ENCODE data around the gene COX6A2. TPM values are rescaled to one million over a fixed set of nuclear protein-coding genes. Genes with fewer than 3 reads are reported as not detected.

COX6A2 gene
- not detected for total RNA-seq

DNA sequence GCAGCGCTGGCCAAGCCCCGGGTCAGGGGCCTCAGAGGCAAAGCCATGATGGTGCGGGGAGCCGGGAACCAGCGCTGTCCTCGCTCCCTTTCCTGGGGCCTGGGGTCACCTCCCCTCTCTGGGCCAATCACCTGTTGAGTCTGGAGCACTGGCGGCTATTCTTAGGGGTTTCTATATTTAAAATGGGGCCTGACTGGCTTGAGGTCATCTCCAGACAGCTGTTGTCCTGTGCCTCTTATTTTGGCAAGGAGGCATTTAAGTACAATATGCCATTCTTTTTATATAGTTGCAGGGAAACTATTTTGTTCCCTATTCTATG lies at the start of gene COX6A2:
TSS of gene COX6A2 (minus strand) at position 82 of the 319 bp plus-strand sequence. CDS start at position 47, 35 bp downstream.
- no peak for DNase-seq (ENCODE audit: low spot score)

DNA sequence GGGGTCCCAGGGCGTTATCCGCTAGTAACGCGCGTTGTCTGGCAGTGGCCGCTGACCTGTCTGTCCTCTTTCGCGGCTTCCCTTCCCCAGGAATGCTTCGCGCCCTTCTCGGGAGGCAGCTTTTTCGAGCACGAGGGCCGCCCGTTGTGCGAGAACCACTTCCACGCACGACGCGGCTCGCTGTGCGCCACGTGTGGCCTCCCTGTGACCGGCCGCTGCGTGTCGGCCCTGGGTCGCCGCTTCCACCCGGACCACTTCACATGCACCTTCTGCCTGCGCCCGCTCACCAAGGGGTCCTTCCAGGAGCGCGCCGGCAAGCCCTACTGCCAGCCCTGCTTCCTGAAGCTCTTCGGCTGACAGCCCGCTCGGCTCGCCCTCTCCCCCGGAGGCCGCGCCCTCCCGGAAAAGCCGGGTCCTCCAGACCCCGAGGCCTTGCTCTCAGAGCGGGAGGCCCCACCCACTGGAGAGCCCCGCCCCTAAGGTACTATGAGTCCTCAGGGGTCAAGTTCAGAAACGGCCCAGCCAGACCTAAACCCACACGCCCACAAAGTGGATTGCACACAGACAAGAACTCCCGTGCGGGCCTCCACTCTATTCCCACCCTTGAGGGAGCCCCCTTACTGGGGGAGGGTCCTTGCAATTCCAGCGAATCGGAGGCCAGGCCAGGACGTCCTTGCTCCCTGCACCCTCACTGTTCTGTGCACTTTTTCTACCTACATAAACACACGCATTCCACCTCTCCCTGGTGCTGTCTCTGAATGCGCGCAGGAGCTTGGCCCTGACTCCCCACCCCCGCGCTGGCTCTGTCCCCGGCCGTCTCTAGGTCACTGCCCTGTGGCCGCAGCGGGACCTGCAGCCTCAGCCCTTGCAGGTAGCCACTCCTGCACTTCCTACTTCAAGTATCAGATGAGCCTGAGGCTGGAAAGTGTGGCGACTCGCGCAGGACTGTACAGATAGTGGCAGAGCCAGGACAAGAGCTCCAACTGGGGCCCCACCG lies 49.4 kb upstream of the COX6A2 start:
- no peak for DNase-seq (ENCODE audit: low spot score)

DNA sequence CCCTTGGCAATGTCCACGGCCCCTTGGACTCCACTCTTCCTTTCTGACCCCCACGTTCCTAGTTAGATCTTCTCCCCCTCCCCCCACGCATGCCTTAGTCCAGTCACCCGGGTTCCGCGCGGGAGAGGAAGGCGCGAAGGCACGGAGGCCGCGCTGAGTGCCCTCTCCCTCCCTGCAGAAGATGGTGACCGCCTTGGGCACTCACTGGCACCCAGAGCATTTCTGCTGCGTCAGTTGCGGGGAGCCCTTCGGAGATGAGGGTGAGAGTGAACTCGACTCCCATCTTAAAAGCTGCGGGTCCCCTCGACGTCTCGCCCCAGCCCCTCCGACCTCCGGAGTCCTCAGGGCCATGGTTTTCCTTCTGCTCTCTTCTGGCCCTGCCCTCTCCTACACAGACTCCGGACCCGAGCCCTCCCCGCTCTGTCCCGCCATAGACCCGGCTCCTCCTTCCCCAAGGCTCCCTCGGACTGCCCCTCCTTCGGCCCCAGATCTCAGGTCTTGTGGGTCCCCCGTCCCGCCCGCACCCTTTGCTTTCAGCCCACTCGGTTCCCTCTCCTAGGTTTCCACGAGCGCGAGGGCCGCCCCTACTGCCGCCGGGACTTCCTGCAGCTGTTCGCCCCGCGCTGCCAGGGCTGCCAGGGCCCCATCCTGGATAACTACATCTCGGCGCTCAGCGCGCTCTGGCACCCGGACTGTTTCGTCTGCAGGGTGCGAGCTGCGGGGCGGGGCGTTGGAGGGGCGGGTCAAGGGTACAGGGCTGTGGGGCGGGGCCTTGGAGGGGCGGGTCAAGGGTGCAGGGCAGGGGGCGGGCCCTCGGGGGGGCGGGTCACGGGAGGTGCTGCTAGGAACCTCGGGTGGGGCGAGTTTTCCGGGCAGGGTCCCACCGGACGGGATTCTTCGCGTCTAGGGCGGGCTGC lies 48.4 kb upstream of the COX6A2 start:
- DNase-seq (ENCODE audit: low spot score): no peak

DNA sequence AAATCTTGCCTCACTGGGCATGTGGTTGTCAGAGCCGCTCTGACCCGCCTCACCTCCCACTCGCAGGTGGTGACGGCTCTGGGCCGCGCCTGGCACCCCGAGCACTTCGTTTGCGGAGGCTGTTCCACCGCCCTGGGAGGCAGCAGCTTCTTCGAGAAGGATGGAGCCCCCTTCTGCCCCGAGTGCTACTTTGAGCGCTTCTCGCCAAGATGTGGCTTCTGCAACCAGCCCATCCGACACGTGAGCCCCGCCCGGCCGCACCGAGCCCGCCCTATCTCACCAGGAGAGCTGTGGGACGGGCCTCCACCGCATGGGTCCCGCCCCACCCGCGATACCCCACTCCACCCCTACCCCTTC lies 47.8 kb upstream of the COX6A2 start:
- DNase-seq (ENCODE audit: low spot score): no peak

DNA sequence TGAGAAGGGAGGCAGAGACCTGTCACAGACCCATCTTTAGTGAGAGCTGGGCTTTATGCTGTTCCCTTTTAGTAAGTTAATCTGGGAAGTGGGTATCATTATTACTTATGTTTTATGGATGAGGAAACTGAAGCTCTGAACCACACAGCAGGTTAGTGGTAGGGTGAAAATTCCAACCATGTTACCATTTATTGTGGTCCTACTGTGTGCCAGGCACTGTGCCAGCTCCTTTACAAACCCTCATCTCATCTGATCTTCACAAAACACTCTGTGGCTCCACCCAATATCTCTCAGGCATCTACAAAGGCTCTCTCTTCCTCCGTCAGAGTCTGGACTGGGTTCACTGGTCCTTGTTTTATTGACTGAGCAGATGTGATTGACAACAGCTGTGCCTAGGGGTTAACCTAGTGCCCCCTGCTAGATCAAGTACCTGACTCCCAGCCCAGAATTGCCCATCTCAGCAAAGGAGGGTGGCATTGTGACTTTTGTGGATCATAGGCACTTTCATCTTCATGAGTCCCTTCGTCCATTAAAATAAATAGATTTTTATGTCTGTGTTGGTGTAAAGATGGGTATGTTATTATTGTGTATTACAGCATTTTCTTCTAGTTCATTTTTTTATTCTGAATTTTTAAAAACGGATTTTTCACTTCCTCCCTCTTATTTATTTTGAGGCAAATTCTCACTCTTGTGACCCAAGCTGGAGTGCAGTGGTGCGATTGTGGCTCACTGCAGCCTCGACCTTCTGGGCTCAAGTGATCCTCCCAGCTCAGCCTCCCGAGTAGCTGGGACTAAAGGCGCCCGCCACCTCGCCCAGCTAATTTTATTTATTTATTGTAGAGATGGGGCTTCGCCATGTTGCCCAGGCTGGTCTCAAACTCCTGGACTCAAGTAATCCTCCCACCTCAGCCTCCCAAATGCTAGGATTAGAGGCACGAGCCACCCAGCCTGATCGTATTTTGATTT lies 46.9 kb upstream of the COX6A2 start:
- DNase-seq (ENCODE audit: low spot score): no peak

DNA sequence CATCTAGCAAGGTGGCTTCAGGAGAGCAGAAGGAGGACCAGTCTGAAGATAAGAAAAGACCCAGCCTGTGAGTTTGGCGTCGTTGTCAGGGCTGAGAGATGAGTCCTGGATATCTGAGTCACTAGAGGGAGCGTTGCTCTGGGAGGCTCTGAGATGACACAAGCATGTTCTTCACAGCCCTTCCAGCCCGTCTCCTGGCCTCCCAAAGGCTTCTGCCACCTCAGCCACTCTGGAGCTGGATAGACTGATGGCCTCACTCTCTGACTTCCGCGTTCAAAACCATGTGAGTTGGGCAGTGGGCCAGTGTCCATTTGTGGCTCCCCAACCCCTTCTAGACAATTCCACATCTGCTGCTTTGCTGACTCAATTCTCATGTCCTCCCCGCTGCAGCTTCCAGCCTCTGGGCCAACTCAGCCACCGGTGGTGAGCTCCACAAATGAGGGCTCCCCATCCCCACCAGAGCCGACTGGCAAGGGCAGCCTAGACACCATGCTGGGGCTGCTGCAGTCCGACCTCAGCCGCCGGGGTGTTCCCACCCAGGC lies 46.1 kb upstream of the COX6A2 start:
- no peak for DNase-seq (ENCODE audit: low spot score)

DNA sequence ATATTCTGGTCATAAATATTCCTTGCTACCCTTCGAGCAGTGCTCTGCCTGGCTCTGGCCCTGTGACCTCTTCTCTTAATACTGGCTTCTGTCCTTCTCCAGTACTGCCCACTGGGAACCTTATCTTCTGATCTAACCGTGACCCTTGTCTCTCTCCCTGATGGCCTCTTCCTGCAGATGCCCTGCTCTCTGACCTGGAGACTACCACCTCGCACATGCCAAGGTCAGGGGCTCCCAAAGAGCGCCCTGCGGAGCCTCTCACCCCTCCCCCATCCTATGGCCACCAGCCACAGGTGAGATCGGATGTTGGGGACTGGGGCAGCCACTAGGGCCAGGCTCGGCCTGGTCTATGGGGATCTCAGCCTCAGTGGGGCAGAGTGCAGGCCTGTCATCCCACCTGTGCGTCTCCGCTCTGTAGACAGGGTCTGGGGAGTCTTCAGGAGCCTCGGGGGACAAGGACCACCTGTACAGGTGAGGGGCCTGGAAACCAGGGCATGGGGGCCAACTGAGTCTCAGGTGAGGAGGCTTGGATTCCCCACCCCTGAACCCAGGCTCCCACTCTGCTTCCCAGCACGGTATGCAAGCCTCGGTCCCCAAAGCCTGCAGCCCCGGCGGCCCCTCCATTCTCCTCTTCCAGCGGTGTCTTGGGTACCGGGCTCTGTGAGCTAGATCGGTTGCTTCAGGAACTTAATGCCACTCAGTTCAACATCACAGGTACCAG lies 45.3 kb upstream of the COX6A2 start:
- no peak for DNase-seq (ENCODE audit: low spot score)

DNA sequence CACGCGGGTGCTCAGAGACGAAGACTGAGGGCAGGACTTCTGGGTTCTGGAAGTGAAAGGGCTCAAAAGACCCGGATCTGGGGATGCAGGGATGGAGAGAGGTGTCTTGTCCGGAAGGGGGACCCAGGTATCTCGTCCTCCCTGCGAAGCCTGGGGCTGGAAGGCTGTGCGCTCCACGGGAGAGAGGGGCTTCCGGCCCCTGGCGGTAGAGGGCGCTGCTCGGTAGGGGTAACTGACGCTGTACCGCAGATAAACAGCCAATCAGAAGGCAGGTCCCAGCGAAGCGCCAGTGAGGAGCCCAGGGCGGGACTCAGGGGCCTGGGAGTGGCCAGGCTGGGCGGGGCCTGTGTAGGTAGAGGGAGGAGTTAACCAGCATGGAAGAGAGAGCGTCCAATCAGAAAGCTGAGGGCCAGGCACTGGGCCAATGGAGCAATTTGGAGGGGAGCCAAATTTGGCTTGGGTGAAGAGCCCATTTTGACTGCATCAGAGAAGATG lies 44.6 kb upstream of the COX6A2 start:
- peak; percentile 94 for DNase-seq (ENCODE audit: low spot score)

DNA sequence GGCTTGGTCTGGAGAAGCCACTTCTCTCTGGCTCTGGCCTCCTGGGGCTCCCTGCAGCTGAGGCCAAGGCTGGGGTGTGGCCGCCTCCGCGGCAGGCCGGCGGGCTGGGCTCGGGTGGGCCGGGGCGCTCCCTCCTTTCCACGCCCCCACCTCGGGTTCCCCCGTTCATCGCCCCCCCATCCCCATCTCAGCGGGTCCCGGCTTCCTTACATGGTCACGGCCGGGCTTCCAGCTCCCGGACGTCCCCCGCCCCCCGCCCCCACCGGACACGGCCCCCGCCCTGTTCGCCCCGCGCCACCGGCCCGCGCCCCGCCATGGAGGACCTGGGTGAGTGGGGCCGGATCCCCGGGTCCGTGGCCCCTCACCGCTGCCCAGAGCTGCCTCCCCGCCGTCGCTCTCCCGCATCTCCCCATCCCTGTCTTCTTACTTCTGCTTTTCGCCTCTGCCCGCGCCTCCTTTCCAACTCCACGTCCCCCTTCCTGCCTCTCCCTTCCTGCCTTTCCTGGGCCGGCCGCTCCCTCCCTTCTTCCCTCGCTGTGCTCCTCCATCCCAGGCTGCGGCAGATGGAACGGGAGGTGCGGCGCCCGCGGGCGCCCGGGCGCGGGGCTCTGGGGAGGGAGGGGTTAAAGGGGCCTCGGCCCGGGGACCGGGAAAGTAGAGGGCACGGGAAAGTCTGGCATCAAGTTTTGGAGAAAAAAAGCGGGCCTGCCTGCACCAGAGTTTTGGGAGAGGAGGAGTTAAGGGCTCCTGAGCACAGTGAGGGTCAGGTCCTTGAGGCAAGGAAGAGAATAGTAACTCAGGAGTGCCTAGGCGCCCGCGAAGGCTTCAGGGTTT lies 43.9 kb upstream of the COX6A2 start, which contains the start of gene TGFB1I1:
TSS of gene TGFB1I1 (plus strand) at position 278 of the 834 bp plus-strand sequence. CDS start at position 315, 37 bp downstream.
- peak; percentile 80 for DNase-seq (ENCODE audit: low spot score)

DNA sequence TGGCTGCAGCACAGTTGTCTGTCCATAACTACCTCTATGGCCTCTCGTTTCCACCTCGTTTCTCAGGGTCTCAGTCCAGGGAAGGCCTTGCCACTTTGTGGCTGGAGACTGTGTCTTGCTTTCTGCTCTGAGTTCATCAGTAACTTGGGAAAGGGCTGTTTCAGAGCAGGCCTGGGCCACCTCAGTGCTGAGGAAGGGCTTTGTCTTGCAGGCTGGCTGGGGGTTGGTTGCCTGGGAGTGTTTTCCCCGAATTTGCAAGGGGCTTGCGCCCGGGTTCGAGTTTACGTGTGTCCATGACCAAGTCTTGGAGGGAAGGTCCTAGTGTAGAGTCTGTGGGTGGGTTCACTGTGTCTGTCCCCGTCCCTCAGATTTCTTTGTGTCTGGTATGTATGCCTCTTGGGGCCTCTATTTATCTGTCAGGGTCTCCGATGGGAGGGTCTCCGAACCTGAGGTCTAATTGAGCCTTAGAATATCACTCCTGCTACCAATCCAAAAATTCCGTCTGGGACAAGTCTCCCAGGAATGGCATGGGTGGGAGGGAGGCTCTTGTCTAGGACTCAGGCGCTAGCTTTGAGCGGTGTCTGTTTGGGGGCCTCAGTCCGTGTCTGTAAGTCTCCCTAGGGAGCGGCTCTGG lies 43.2 kb upstream of the COX6A2 start:
- DNase-seq (ENCODE audit: low spot score): no peak

DNA sequence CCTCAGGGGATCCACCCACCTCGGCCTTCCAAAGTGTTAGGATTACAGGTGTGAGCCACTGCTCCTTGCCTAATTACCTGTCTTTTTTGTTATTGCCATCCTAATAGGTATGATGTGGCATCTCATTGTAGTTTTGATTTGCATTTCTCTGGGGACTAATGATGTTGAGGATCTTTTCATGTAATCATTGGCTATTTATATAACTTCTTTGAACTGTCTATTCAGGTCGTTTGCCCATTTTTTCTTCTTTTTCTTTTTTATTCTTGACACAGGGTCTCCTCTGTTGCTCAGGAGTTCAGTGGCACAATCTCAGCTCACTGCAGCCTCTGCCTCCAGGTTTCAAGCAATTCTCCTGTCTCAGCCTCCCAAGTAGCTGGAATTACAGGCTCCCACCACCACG lies 42.5 kb upstream of the COX6A2 start:
- no peak for DNase-seq (ENCODE audit: low spot score)

DNA sequence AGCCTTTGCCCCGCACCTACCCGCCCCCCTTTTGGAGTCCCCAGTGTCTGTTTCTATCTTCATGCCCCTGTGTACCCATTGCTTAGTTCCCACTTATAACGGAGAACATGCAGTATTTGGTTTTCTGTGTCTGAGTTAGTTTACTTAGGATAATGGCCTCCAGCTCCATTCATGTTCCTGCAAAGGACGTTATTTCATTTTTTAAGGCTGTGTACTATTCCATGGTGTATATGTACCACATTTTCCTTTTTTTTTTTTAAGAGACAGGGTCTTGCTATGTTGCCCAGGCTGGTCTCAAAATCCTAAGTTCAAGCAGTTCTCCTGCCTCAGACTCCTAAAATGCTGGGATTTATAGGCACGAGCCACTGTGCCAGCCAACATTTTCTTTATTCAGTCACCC lies 39.7 kb upstream of the COX6A2 start:
- no peak for DNase-seq (ENCODE audit: low spot score)

DNA sequence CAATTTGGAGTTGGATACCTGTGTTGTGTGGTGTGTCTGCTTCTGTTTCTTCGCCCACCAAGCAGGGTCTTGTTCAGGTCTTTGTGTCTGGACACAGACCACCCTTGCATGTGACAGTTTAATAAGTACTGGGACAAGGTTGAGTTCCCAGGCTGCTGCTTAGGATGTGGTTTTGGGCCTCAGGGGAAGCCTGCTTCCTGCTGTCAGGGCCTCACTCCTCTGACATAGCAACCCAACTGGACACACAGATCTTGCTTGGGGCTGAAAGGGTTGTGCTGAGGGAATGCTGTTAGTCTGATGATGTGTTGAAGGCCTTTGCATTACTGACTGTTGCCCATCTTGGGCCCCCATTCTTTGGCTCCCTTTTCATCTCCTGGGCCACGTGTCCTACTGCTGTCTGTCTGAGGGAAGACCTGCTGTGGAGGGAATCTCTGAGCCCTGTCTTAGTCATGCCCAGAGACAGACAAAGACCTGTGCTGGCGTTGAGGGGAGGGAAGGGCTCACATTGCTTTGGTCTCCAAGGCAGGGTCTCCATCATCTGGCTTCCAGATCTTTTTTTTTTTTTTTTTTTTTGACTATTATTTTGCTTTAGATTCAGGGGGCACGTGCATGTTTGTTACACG lies 39.1 kb upstream of the COX6A2 start:
- DNase-seq (ENCODE audit: low spot score): no peak

DNA sequence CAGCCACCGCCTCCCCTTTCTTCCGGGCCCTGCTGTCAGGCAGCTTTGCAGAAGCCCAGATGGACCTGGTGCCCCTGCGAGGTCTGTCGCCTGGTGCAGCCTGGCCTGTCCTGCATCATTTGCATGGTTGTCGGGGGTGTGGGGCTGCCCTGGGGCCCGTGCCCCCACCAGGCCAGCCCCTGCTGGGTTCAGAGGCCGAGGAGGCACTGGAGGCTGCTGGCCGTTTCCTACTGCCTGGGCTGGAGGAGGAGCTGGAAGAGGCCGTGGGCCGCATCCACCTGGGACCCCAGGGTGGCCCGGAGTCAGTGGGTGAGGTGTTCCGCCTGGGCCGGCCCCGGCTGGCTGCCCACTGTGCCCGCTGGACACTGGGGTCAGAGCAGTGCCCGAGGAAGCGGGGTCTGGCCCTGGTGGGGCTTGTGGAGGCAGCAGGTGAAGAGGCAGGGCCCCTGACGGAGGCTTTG lies 38.3 kb upstream of the COX6A2 start:
- DNase-seq (ENCODE audit: low spot score): no peak

DNA sequence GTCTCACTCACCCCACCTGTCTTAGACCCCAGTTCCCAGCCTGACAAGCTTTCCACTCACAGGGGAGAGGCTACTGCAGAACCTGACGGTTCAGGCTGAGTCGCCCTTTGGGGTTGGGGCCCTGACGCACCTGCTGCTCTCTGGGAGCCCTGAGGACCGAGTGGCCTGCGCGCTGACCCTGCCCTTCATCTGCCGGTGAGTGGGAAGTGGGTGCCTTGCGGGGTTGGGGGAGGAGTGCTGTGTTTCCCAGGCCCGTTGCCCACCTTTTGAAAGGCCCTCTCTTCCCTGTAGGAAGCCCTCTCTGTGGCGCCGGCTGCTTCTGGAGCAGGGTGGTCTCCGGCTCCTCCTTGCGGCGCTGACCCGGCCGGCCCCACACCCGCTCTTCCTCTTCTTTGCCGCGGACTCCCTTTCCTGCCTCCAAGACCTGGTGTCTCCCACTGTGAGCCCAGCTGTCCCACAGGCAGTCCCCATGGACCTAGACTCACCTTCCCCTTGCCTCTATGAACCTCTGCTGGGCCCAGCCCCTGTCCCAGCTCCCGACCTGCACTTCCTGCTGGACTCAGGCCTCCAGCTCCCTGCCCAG lies 37.7 kb upstream of the COX6A2 start:
- DNase-seq (ENCODE audit: low spot score): no peak

DNA sequence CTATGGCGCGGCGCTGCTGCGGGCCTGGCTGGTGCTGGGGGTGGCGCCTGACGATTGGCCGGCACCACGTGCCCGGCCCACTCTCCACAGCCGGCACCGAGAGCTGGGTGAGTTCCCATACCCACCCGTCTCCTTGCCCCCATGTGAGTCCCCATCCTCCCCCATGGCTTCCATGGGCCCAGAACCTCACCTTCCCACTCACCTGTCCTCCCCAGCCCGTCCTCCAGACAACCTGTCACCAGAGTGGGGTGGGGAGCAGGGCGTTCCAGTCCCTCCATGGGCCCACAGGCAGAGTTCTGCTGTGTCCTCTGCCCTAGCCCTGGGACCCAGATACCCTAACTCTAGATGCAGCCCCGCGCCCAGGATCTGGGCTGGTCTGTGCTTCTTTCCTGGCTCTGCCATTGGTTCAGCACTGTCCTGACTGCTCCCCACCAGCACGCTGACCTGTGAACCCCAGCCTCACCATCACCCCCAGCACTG lies 36.7 kb upstream of the COX6A2 start:
- no peak for DNase-seq (ENCODE audit: low spot score)

DNA sequence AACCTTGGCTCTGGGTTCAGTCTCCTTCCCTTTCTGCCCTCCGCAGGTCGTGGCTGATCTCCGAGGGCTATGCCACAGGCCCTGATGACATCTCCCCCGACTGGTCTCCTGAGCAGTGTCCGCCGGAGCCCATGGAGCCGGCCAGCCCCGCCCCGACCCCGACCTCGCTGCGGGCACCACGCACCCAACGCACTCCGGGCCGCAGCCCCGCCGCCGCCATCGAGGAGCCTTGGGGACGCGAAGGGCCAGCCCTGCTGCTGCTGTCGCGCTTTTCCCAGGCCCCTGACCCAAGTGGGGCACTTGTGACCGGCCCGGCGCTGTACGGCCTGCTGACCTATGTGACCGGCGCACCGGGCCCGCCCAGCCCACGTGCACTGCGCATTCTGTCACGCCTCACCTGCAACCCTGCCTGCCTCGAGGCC lies 36.2 kb upstream of the COX6A2 start:
- DNase-seq (ENCODE audit: low spot score): no peak
